GM19395 (cell line): ENCODE measurements around the gene CACNA2D3.

Experiments
- ATAC-seq: cut with Tn5 transposase; IDR thresholded peaks from one replicate; pipeline ENCODE4 v1.9.1; 2021; ENCODE audit warnings: mild to moderate bottlenecking, moderate library complexity; ENCODE audit not compliant: unreplicated experiment

Gene CACNA2D3

GRCh38 chr3:54895613-54896012, 773.3 kb downstream of the CACNA2D3 start:
- no peak for ATAC-seq

GRCh38 chr3:54897028-54897711, 774.8 kb downstream of the CACNA2D3 start:
- ATAC-seq: no peak

- ATAC-seq: no peak
These were observed 776.9 kb downstream of the CACNA2D3 start for GRCh38 chr3:54899273-54899672.

- no peak for ATAC-seq
These were observed 778.7 kb downstream of the CACNA2D3 start for GRCh38 chr3:54900838-54901591.

- ATAC-seq: no peak
These were observed 779.7 kb downstream of the CACNA2D3 start for GRCh38 chr3:54901906-54902685.

GRCh38 chr3:54905261-54905888, 783.0 kb downstream of the CACNA2D3 start:
- ATAC-seq: no peak

GRCh38 chr3:54905920-54906319, 783.6 kb downstream of the CACNA2D3 start:
- ATAC-seq: no peak

- no peak for ATAC-seq
These were observed 784.4 kb downstream of the CACNA2D3 start for GRCh38 chr3:54906763-54907162.

- ATAC-seq: no peak
These were observed 786.8 kb downstream of the CACNA2D3 start for GRCh38 chr3:54909191-54909590.

- no peak for ATAC-seq
These were observed 791.8 kb downstream of the CACNA2D3 start for GRCh38 chr3:54914180-54914579.

- ATAC-seq: no peak
These were observed 792.8 kb downstream of the CACNA2D3 start for GRCh38 chr3:54915181-54915580.

GRCh38 chr3:54915976-54916375, 793.6 kb downstream of the CACNA2D3 start:
- no peak for ATAC-seq

GRCh38 chr3:54916732-54917131, 794.4 kb downstream of the CACNA2D3 start:
- no peak for ATAC-seq

- ATAC-seq: no peak
These were observed 794.8 kb downstream of the CACNA2D3 start for GRCh38 chr3:54917174-54917573.

- no peak for ATAC-seq
These were observed 795.5 kb downstream of the CACNA2D3 start for GRCh38 chr3:54917862-54918261.

GRCh38 chr3:54918516-54918915, 796.2 kb downstream of the CACNA2D3 start:
- ATAC-seq: no peak

- ATAC-seq: no peak
These were observed 805.9 kb downstream of the CACNA2D3 start, which contains the start of gene LRTM1 for GRCh38 chr3:54928046-54928770. Gene LRTM1 (minus strand): TSS chr3:54928059. CDS start chr3:54927911, 148 bp downstream.

GRCh38 chr3:54931182-54931581, 808.8 kb downstream of the CACNA2D3 start:
- ATAC-seq: no peak

- no peak for ATAC-seq
These were observed 810.3 kb downstream of the CACNA2D3 start for GRCh38 chr3:54932606-54933005.

GRCh38 chr3:54935869-54936268, 813.5 kb downstream of the CACNA2D3 start:
- ATAC-seq: no peak
